A549 (cell line): Measurements from ENCODE around the gene NOS3. TPM values are rescaled to one million over a fixed set of nuclear protein-coding genes. Genes with fewer than 3 reads are reported as not detected.
A peak's percentile ranks its signal among the peaks of the same experiment; 100 is the strongest.

Experiments used
- ATAC-seq, 2 experiments: fragments of 200-7000 bp in 1 of 2; fragments of >200 bp in 1 of 2; cut with Nextera tagmentation in 1 of 2; cut with Tn5 transposase in 1 of 2; 3 replicates each; pipeline versions ENCODE4 v1.8.0 to v1.9.1; 2018 to 2020; ENCODE audit warnings: mild to moderate bottlenecking in 1 of 2, moderate library complexity in 1 of 2
- CTCF ChIA-PET: fragments of 300-600 bp; sonication (Branson Sonifier 250); formaldehyde crosslinking; extraction: SDS; loops from one replicate; lab custom pipeline; 2021; ENCODE audit warnings: antibody characterized with exemption, inconsistent platforms; lab: Yijun Ruan, JAX
- POLR2A ChIA-PET: fragments of 350-600 bp; formaldehyde crosslinking; extraction: SDS; loops from one replicate; lab custom pipeline; 2021; ENCODE audit warnings: antibody characterized with exemption, inconsistent platforms; lab: Yijun Ruan, JAX
- DNase-seq, 2 experiments: peaks; one replicate each; pipeline versions ENCODE4 v3.0.0 to v3.0.0-alpha.2; 2011 to 2016; ENCODE audit warnings: low read depth in 1 of 2, low spot score in 1 of 2
- FAIRE-seq: peaks from 2 replicates; lab custom pipeline; 2011; peaks lifted over from hg19 to GRCh38; lab: Jason Lieb, UNC
- H3K27ac ChIP-seq, 2 experiments: fragments of >200 bp; sonication (Bioruptor Twin); formaldehyde crosslinking; 3 replicates each; pipeline ENCODE4 v1.5.1; 2016 to 2017
- H3K4me1 ChIP-seq: fragments of >200 bp; sonication (Bioruptor Twin); formaldehyde crosslinking; 3 replicates; pipeline ENCODE4 v1.6.1; 2016
- H3K4me2 ChIP-seq: fragments of >200 bp; sonication (Bioruptor Twin); formaldehyde crosslinking; 3 replicates; pipeline ENCODE4 v1.6.1; 2016
- H3K4me3 ChIP-seq: fragments of >200 bp; sonication (Bioruptor Twin); formaldehyde crosslinking; 3 replicates; pipeline ENCODE4 v1.5.1; 2016
- H3K9me3 ChIP-seq: fragments of >200 bp; sonication (Bioruptor Twin); formaldehyde crosslinking; 3 replicates; pipeline ENCODE4 v1.6.1; 2016
- CBX8 ChIP-seq: fragments of 200-600 bp; sonication (generic); IDR thresholded peaks from 2 replicates; pipeline ENCODE4 v1.6.1; 2016
- CEBPB ChIP-seq, 2 experiments: fragments of >200 bp in 1 of 2; sonication (Bioruptor Twin) in 1 of 2; formaldehyde crosslinking in 1 of 2; IDR thresholded peaks; 2 replicates each; pipeline ENCODE4 v1.6.1; 2012 to 2016
- CHD2 ChIP-seq: fragments of 150-350 bp; IDR thresholded peaks from 2 replicates; pipeline ENCODE4 v1.6.1; 2014; ENCODE audit warnings: low read length; ENCODE audit not compliant: partially characterized antibody
- EHF ChIP-seq: fragments of 250-450 bp; sonication (Bioruptor Pico); IDR thresholded peaks from 2 replicates; pipeline ENCODE4 v1.5.0; 2020; ENCODE audit warnings: mild to moderate bottlenecking
- ESRRA ChIP-seq: fragments of 150-350 bp; IDR thresholded peaks from 2 replicates; pipeline ENCODE4 v1.6.1; 2014; ENCODE audit warnings: mild to moderate bottlenecking, low read length, borderline replicate concordance
- FOXS1 ChIP-seq: fragments of 250-450 bp; sonication (Bioruptor Pico); IDR thresholded peaks from 2 replicates; pipeline ENCODE4 v1.5.0; 2020; ENCODE audit warnings: mild to moderate bottlenecking, moderate library complexity
- HDAC2 ChIP-seq: fragments of 200-600 bp; sonication (generic); IDR thresholded peaks from 2 replicates; pipeline ENCODE4 v1.6.1; 2016
- HEYL ChIP-seq: fragments of 250-450 bp; sonication (Bioruptor Pico); IDR thresholded peaks from 2 replicates; pipeline ENCODE4 v1.8.0; 2021; ENCODE audit warnings: mild to moderate bottlenecking, moderate library complexity
- JUN ChIP-seq, 2 experiments: fragments of >200 bp; sonication (Bioruptor Twin); formaldehyde crosslinking; IDR thresholded peaks; 2 replicates in 1 of 2; 3 replicates in 1 of 2; pipeline ENCODE4 v1.6.1; 2016 to 2017
- KDM5A ChIP-seq: fragments of 200-600 bp; sonication (generic); IDR thresholded peaks from 2 replicates; pipeline ENCODE4 v1.6.1; 2016; ENCODE audit warnings: antibody characterized with exemption, mild to moderate bottlenecking
- MAFK ChIP-seq: fragments of 450-650 bp; IDR thresholded peaks from 2 replicates; pipeline ENCODE4 v1.6.1; 2014; ENCODE audit not compliant: partially characterized antibody
- MAZ ChIP-seq: fragments of 150-350 bp; IDR thresholded peaks from 2 replicates; pipeline ENCODE4 v1.6.1; 2014; ENCODE audit warnings: antibody characterized with exemption, low read depth, low read length, borderline replicate concordance
- MYC ChIP-seq: IDR thresholded peaks from 2 replicates; pipeline ENCODE4 v1.6.1; 2012; ENCODE audit warnings: mild to moderate bottlenecking, inconsistent platforms, low read length, improper control_type of control experiment, borderline replicate concordance
- NFE2L2 ChIP-seq: fragments of 150-350 bp; conservative IDR thresholded peaks from 2 replicates; pipeline ENCODE4 v1.6.1; 2014; ENCODE audit warnings: low read length
- NPAS2 ChIP-seq: fragments of 250-450 bp; sonication (Bioruptor Pico); IDR thresholded peaks from 2 replicates; pipeline ENCODE4 v1.8.0; 2022; ENCODE audit warnings: mild to moderate bottlenecking, moderate library complexity, borderline replicate concordance
- PHF8 ChIP-seq: fragments of 200-600 bp; sonication (generic); IDR thresholded peaks from 2 replicates; pipeline ENCODE4 v1.6.1; 2016; ENCODE audit warnings: low read depth, mild to moderate bottlenecking, antibody characterized with exemption, moderate library complexity, borderline replicate concordance
- RCOR1 ChIP-seq: fragments of 150-350 bp; IDR thresholded peaks from 2 replicates; pipeline ENCODE4 v1.6.1; 2014; ENCODE audit warnings: antibody characterized with exemption, low read length, low read depth
- RNF2 ChIP-seq: fragments of 200-600 bp; sonication (generic); IDR thresholded peaks from 2 replicates; pipeline ENCODE4 v1.6.1; 2016; ENCODE audit warnings: low read depth, mild to moderate bottlenecking, antibody characterized with exemption, moderate library complexity, borderline replicate concordance
- SMC3 ChIP-seq: fragments of >200 bp; sonication (Bioruptor Twin); formaldehyde crosslinking; IDR thresholded peaks from 3 replicates; pipeline ENCODE4 v1.6.1; 2018; ENCODE audit warnings: inconsistent platforms
- SREBF2 ChIP-seq: fragments of 450-650 bp; IDR thresholded peaks from 2 replicates; pipeline ENCODE4 v1.6.1; 2014; ENCODE audit warnings: mild to moderate bottlenecking, moderate library complexity
- TP53 ChIP-seq: fragments of 250-450 bp; sonication (Bioruptor Pico); IDR thresholded peaks from 2 replicates; pipeline ENCODE4 v1.5.0; 2021; ENCODE audit warnings: mild to moderate bottlenecking, moderate library complexity
- ZSCAN20 ChIP-seq: fragments of 250-450 bp; sonication (Bioruptor Pico); IDR thresholded peaks from 2 replicates; pipeline ENCODE4 v1.8.0; 2022; ENCODE audit warnings: mild to moderate bottlenecking, moderate library complexity
- WGBS: methylation state at CpG from one replicate; pipeline ENCODE4 v1.1.6; 2017; ENCODE audit errors: missing lambda C conversion rate; 5-methylcytosine and 5-hydroxymethylcytosine counted together
- polyA plus RNA-seq, 4 experiments: library from polyadenylated mRNA; depleted of rRNA in 3 of 4; stranded (reverse); fragments of >200 nt; fragmentation: RNase III in 1 of 4; extraction: RNeasy Plus Mini Kit Qiagen cat#74134 plus additional on column Dnase treatment in 1 of 4; gene quantifications; 2 replicates in 3 of 4; 3 replicates in 1 of 4; pipeline ENCODE4 v1.2.3, GENCODE V29; 2011 to 2017
- TF ChIP-seq, protein P1 (sequence below): fragments of >200 bp; sonication (Bioruptor Twin); formaldehyde crosslinking; IDR thresholded peaks from 3 replicates; pipeline ENCODE4 v1.6.1; 2016
- TF ChIP-seq, protein P2 (sequence below): IDR thresholded peaks from 2 replicates; pipeline ENCODE4 v1.6.1; 2012; ENCODE audit warnings: low read depth, borderline replicate concordance
- TF ChIP-seq, protein P3 (sequence below): fragments of >200 bp; sonication (Bioruptor Twin); formaldehyde crosslinking; IDR thresholded peaks from 3 replicates; pipeline ENCODE4 v1.5.1; 2016
- TF ChIP-seq, protein P4 (sequence below): fragments of 150-350 bp; IDR thresholded peaks from 2 replicates; pipeline ENCODE4 v1.6.1; 2014; ENCODE audit warnings: low read depth, mild to moderate bottlenecking, low read length
- TF ChIP-seq, protein P5 (sequence below): IDR thresholded peaks from 2 replicates; pipeline ENCODE4 v1.6.1; 2012
- TF ChIP-seq, protein P6 (sequence below): fragments of 450-650 bp; IDR thresholded peaks from 2 replicates; pipeline ENCODE4 v1.6.1; 2014; ENCODE audit warnings: antibody characterized with exemption
- TF ChIP-seq, protein P7 (sequence below): IDR thresholded peaks from 2 replicates; pipeline ENCODE4 v1.6.1; 2012

NOS3 gene
- polyA plus RNA-seq, 2 of the 4 experiments (the other 2 are of a cell fraction) = 0.52 to 0.71 TPM

DNA sequence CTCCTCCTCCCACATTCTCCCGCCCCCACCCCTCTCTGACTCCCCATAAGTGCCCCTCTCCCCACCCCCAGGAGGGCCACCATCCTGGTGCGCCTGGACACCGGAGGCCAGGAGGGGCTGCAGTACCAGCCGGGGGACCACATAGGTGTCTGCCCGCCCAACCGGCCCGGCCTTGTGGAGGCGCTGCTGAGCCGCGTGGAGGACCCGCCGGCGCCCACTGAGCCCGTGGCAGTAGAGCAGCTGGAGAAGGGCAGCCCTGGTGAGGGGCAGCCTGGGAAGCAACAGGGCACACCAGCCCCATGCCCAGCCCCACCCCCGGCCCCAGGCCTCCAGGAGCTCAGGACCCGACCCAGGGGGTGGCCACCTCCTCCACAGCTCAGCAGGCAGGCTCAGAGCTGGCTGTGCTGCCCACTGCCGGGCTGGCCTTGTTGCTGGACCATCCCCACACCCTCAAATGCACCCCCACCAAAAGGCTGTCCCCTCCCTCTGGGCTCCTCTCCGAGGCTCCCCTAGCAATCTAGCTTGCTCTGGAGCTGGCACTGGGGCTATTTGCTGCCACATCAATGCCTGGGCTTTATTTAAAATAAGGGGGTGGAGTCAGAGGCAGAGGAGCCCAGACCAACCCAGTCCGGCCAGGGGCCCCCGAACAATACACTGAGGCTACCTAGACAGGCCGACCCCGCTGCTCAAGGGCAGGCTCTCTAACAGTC, 18.7 kb downstream of the NOS3 start:
- POLR2A ChIA-PET = no interaction called here
- WGBS = 92% methylated on average over 4 of the region's 22 CpGs

DNA sequence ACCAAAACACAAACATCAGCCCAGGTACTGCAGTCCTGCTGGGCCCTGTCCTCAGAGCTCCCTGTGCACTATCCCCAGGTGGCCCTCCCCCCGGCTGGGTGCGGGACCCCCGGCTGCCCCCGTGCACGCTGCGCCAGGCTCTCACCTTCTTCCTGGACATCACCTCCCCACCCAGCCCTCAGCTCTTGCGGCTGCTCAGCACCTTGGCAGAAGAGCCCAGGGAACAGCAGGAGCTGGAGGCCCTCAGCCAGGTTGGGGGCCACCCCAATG, 19.2 kb downstream of the NOS3 start:
- ChIA-PET POLR2A (no interaction called here), CTCF (interaction anchor here (0.7 to 11.2 kb wide), 12 partner anchors 10 to 114 kb away, joined by 3 to 110 read pairs (median 6); partner anchors contain the start of genes ABCB8 and ATG9B)
- Histone ChIP-seq H3K27ac (peak overlapping the region in 1 of 2 experiments; percentile 15; a peak in 3 of 6 replicates), H3K4me1 (peaks cover 23% of the 10 kb centered on the region; the same call in 1 of the 3 replicates), H3K4me3 (no peak overlapping the region), H3K9me3 (no peaks in the 10 kb centered on the region), H3K4me2 (peak overlapping the region; percentile 18; the same call in 2 of the 3 replicates)
- no CpG with 5 or more reads among the region's 7 CpGs for WGBS
- no peak for FAIRE-seq
- ATAC-seq = no peak
- no peak for DNase-seq
- TF ChIP-seq SREBF2 (no peak), NPAS2 (CRISPR knock-in tag) (no peak), CHD2 (no peak), ESRRA (no peak), HDAC2 (no peak), RCOR1 (no peak), HEYL (CRISPR knock-in tag) (no peak), KDM5A (no peak), MYC (no peak), SMC3 (no peak), TP53 (CRISPR knock-in tag) (no peak)
- TF ChIP-seq, protein P1, sequence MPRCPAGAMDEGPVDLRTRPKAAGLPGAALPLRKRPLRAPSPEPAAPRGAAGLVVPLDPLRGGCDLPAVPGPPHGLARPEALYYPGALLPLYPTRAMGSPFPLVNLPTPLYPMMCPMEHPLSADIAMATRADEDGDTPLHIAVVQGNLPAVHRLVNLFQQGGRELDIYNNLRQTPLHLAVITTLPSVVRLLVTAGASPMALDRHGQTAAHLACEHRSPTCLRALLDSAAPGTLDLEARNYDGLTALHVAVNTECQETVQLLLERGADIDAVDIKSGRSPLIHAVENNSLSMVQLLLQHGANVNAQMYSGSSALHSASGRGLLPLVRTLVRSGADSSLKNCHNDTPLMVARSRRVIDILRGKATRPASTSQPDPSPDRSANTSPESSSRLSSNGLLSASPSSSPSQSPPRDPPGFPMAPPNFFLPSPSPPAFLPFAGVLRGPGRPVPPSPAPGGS = no peak
- TF ChIP-seq, protein P2, sequence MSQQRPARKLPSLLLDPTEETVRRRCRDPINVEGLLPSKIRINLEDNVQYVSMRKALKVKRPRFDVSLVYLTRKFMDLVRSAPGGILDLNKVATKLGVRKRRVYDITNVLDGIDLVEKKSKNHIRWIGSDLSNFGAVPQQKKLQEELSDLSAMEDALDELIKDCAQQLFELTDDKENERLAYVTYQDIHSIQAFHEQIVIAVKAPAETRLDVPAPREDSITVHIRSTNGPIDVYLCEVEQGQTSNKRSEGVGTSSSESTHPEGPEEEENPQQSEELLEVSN = no peak
- TF ChIP-seq, protein P3, sequence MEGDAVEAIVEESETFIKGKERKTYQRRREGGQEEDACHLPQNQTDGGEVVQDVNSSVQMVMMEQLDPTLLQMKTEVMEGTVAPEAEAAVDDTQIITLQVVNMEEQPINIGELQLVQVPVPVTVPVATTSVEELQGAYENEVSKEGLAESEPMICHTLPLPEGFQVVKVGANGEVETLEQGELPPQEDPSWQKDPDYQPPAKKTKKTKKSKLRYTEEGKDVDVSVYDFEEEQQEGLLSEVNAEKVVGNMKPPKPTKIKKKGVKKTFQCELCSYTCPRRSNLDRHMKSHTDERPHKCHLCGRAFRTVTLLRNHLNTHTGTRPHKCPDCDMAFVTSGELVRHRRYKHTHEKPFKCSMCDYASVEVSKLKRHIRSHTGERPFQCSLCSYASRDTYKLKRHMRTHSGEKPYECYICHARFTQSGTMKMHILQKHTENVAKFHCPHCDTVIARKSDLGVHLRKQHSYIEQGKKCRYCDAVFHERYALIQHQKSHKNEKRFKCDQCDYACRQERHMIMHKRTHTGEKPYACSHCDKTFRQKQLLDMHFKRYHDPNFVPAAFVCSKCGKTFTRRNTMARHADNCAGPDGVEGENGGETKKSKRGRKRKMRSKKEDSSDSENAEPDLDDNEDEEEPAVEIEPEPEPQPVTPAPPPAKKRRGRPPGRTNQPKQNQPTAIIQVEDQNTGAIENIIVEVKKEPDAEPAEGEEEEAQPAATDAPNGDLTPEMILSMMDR = no peak

More for the DNA sequence above, 18.7 kb downstream of the NOS3 start:
- FAIRE-seq = no peak
- no peak for DNase-seq
- Histone ChIP-seq H3K4me1 (peaks cover 23% of the 10 kb centered on the region; the same call in 1 of the 3 replicates), H3K27ac (peak overlapping the region in 1 of 2 experiments; percentile 15; a peak in 3 of 6 replicates)
- CTCF ChIA-PET = interaction anchor here (0.7 to 11.2 kb wide), 14 partner anchors 11 to 111 kb away, joined by 3 to 110 read pairs (median 6); partner anchors contain the start of genes ABCB8 and ATG9B
- TF ChIP-seq, protein P4, sequence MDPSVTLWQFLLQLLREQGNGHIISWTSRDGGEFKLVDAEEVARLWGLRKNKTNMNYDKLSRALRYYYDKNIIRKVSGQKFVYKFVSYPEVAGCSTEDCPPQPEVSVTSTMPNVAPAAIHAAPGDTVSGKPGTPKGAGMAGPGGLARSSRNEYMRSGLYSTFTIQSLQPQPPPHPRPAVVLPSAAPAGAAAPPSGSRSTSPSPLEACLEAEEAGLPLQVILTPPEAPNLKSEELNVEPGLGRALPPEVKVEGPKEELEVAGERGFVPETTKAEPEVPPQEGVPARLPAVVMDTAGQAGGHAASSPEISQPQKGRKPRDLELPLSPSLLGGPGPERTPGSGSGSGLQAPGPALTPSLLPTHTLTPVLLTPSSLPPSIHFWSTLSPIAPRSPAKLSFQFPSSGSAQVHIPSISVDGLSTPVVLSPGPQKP = no peak
- TF ChIP-seq, protein P3 = no peak
- TF ChIP-seq ESRRA = no peak
- no peak for TF ChIP-seq MAFK
- TF ChIP-seq, protein P5, sequence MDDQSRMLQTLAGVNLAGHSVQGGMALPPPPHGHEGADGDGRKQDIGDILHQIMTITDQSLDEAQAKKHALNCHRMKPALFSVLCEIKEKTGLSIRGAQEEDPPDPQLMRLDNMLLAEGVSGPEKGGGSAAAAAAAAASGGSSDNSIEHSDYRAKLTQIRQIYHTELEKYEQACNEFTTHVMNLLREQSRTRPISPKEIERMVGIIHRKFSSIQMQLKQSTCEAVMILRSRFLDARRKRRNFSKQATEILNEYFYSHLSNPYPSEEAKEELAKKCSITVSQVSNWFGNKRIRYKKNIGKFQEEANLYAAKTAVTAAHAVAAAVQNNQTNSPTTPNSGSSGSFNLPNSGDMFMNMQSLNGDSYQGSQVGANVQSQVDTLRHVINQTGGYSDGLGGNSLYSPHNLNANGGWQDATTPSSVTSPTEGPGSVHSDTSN = no peak
- no peak for TF ChIP-seq NFE2L2
- no peak for TF ChIP-seq EHF
- TF ChIP-seq, protein P6, sequence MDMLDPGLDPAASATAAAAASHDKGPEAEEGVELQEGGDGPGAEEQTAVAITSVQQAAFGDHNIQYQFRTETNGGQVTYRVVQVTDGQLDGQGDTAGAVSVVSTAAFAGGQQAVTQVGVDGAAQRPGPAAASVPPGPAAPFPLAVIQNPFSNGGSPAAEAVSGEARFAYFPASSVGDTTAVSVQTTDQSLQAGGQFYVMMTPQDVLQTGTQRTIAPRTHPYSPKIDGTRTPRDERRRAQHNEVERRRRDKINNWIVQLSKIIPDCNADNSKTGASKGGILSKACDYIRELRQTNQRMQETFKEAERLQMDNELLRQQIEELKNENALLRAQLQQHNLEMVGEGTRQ = no peak
- TF ChIP-seq RCOR1 = no peak
- TF ChIP-seq RNF2 = no peak
- no peak for TF ChIP-seq MYC
- TF ChIP-seq, protein P7, sequence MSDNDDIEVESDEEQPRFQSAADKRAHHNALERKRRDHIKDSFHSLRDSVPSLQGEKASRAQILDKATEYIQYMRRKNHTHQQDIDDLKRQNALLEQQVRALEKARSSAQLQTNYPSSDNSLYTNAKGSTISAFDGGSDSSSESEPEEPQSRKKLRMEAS = no peak
- TF ChIP-seq CBX8 = no peak
- TF ChIP-seq PHF8 = no peak
- TF ChIP-seq HEYL (CRISPR knock-in tag) = no peak
- no peak for TF ChIP-seq MAZ
- no peak for TF ChIP-seq CEBPB (IDR thresholded peaks at IDR 0.05)
- no peak for TF ChIP-seq JUN (IDR thresholded peaks at IDR 0.05)
- no peak for TF ChIP-seq FOXS1 (CRISPR knock-in tag)
- TF ChIP-seq ZSCAN20 (CRISPR knock-in tag) = no peak
- TF ChIP-seq, all 56 proteins: peak for 0
- H3K4me2 ChIP-seq = no peak overlapping the region
- peak in 1 of 2 experiments; percentile 3; a peak in 1 of 6 replicates for ATAC-seq
- no peaks in the 10 kb centered on the region for H3K9me3 ChIP-seq
- H3K4me3 ChIP-seq = no peak overlapping the region
